Neural progenitor cell (in vitro differentiated cells): ENCODE data around the gene GNB4.

ENCODE experiments used
- EZH2 ChIP-seq: fragments of 200-600 bp; sonication (generic); IDR thresholded peaks from 2 replicates; pipeline ENCODE4 v1.6.1; 2017; ENCODE audit warnings: antibody characterized with exemption, mild to moderate bottlenecking, moderate library complexity
- EZH2phosphoT487 ChIP-seq: fragments of 200-600 bp; sonication (generic); IDR thresholded peaks from 2 replicates; pipeline ENCODE4 v1.6.1; 2017; ENCODE audit warnings: antibody characterized with exemption
- TF ChIP-seq, protein P1 (sequence below): fragments of 200-600 bp; sonication (generic); IDR thresholded peaks from 2 replicates; pipeline ENCODE4 v1.5.1; 2017; ENCODE audit warnings: antibody characterized with exemption, mild to moderate bottlenecking

DNA sequence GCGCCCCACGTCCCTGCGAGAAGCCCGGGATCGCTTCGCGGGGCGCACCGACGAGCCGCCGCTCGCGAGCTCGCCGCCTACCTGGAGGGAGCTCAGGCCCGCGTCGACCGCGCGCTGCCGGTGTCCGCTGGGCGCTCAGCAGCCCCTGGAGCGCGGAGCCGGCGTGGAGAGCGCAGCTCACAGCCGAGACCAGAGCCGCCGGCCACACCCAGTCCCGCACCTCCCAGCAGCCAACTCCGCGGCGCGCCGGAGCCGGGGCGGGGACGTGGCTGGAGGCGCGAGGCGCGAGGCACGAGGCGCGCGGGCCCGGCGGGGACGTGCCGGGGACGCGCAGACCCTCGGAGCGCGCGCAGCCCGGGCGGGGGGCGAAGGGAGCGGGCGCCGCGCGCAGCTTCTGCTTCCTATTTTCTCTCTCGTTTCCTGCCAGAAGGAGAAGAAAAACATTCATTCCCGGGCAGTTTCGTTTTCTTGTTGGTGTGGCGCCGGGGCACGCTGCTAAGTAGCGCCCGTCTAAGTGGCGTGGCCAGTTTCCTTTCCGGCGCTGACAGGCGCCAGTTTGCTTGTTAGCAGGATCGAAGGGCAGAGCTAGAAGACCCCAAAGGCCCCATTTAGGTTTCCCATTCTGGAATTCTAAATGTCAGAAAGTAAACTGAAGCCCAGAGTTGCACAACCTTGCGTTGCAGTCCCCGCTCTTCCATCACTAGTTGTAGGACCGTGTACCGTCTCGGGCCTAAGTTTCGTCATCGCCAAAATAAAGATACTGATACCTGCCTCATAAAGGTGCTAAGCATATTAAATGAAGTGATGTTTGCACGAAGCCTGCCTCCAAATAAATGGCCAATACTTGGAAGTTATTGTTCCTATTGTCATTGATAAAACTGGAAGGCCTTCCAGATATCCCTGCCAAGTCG, at the start of gene GNB4:
- TF ChIP-seq, protein P1, sequence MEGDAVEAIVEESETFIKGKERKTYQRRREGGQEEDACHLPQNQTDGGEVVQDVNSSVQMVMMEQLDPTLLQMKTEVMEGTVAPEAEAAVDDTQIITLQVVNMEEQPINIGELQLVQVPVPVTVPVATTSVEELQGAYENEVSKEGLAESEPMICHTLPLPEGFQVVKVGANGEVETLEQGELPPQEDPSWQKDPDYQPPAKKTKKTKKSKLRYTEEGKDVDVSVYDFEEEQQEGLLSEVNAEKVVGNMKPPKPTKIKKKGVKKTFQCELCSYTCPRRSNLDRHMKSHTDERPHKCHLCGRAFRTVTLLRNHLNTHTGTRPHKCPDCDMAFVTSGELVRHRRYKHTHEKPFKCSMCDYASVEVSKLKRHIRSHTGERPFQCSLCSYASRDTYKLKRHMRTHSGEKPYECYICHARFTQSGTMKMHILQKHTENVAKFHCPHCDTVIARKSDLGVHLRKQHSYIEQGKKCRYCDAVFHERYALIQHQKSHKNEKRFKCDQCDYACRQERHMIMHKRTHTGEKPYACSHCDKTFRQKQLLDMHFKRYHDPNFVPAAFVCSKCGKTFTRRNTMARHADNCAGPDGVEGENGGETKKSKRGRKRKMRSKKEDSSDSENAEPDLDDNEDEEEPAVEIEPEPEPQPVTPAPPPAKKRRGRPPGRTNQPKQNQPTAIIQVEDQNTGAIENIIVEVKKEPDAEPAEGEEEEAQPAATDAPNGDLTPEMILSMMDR: no peak
- TF ChIP-seq EZH2 (no peak), EZH2phosphoT487 (no peak)
